ENCODE data around the gene GALNT3. TPM values are rescaled to one million over a fixed set of nuclear protein-coding genes. Genes with fewer than 3 reads are reported as not detected.

The GALNT3 gene
- total RNA-seq, 4 donors from 2014 or later, result 0.94 to 8.4 (median 3.1) TPM

- Histone ChIP-seq H3K9me3 (no peaks in the 10 kb centered on the region), H3K27me3 (no peaks in the 10 kb centered on the region), H3K27ac (no peak overlapping the region), H3K4me1 (peaks cover 0 to 17% (median 0%) of the 10 kb centered on the region in 3 donors), H3K36me3 (no peaks in the 10 kb centered on the region), H3K4me3 (no peak overlapping the region)
- no peak for TF ChIP-seq EP300 (IDR thresholded peaks at IDR 0.05)
- no peak for TF ChIP-seq POLR2AphosphoS5 (IDR thresholded peaks at IDR 0.05)
- no peak for TF ChIP-seq POLR2A (IDR thresholded peaks at IDR 0.05)
- TF ChIP-seq CTCF (IDR thresholded peaks at IDR 0.05), result no peak
- no peak for ATAC-seq
- 15 to 18% methylated on average over 2 of the region's 2 CpGs for WGBS, 2 donors (ENCODE audit: low coverage in 1 of 2)
These were observed 26.2 kb upstream of the GALNT3 start for GRCh38 chr2:165820296-165820695.

- no peaks in the 10 kb centered on the region for H3K27me3 ChIP-seq
- H3K27ac ChIP-seq, result no peak overlapping the region
- TF ChIP-seq POLR2AphosphoS5 (IDR thresholded peaks at IDR 0.05), result no peak
- no peak for TF ChIP-seq EP300 (IDR thresholded peaks at IDR 0.05)
- no peak for TF ChIP-seq CTCF (IDR thresholded peaks at IDR 0.05)
- no peak for TF ChIP-seq POLR2A (IDR thresholded peaks at IDR 0.05)
- no peaks in the 10 kb centered on the region for H3K9me3 ChIP-seq
- 100% methylated on average over 1 of the region's 1 CpG; no CpG with 5 or more reads in 1 of the 2 donors for WGBS, 2 donors (ENCODE audit: low coverage in 1 of 2)
- no peak overlapping the region for H3K4me3 ChIP-seq
- ATAC-seq, result no peak
- peaks cover 0 to 17% (median 0%) of the 10 kb centered on the region in 3 donors for H3K4me1 ChIP-seq
- no peaks in the 10 kb centered on the region for H3K36me3 ChIP-seq
These were observed 24.9 kb upstream of the GALNT3 start for GRCh38 chr2:165818920-165819319.

- no peak for ATAC-seq
- Histone ChIP-seq H3K4me3 (no peak overlapping the region), H3K27me3 (no peaks in the 10 kb centered on the region), H3K27ac (no peak overlapping the region), H3K36me3 (no peaks in the 10 kb centered on the region), H3K9me3 (no peaks in the 10 kb centered on the region), H3K4me1 (peaks cover 0 to 13% (median 0%) of the 10 kb centered on the region in 3 donors)
- WGBS, 2 donors (ENCODE audit: low coverage in 1 of 2), result 82 to 89% methylated on average over 2 of the region's 2 CpGs
- TF ChIP-seq POLR2AphosphoS5 (IDR thresholded peaks at IDR 0.05) (no peak), EP300 (IDR thresholded peaks at IDR 0.05) (no peak), POLR2A (IDR thresholded peaks at IDR 0.05) (no peak), CTCF (IDR thresholded peaks at IDR 0.05) (no peak)
These were observed 21.5 kb upstream of the GALNT3 start for GRCh38 chr2:165815299-165816141.

- peaks cover 0 to 2% (median 0%) of the 10 kb centered on the region in 3 donors for H3K4me1 ChIP-seq
- no peak for ATAC-seq
- no peak overlapping the region for H3K27ac ChIP-seq
- TF ChIP-seq EP300 (IDR thresholded peaks at IDR 0.05) (no peak), POLR2A (IDR thresholded peaks at IDR 0.05) (no peak)
- no peaks in the 10 kb centered on the region for H3K9me3 ChIP-seq
- H3K4me3 ChIP-seq, result no peak overlapping the region
- 81 to 93% methylated on average over 4 of the region's 4 CpGs for WGBS, 2 donors (ENCODE audit: low coverage in 1 of 2)
- H3K36me3 ChIP-seq, result no peaks in the 10 kb centered on the region
- H3K27me3 ChIP-seq, result no peaks in the 10 kb centered on the region
These were observed 20.4 kb upstream of the GALNT3 start for GRCh38 chr2:165814473-165814872.

- Histone ChIP-seq H3K36me3 (no peaks in the 10 kb centered on the region), H3K4me3 (no peak overlapping the region), H3K4me1 (no peaks in the 10 kb centered on the region), H3K27me3 (no peaks in the 10 kb centered on the region), H3K27ac (no peak overlapping the region), H3K9me3 (no peaks in the 10 kb centered on the region)
- WGBS, 2 donors (ENCODE audit: low coverage in 1 of 2), result 83 to 100% methylated on average over 1 of the region's 1 CpG
- no peak for ATAC-seq
- TF ChIP-seq EP300 (IDR thresholded peaks at IDR 0.05), result no peak
These were observed 17.7 kb upstream of the GALNT3 start for GRCh38 chr2:165811592-165812370.
